Vagina (tissue), 2 donors: ENCODE data around the gene DDX28. TPM values are rescaled to one million over a fixed set of nuclear protein-coding genes. Genes with fewer than 3 reads are reported as not detected.

ENCODE experiments used
- DNase-seq, 2 donors: peaks; one replicate each; pipeline ENCODE4 v3.0.0-alpha.2; 2017; ENCODE audit errors: extremely low spot score in 2 of 2
- H3K27ac ChIP-seq: fragments of 200-600 bp; sonication (generic); one replicate; pipeline ENCODE4 v1.5.1; 2019
- H3K27me3 ChIP-seq: fragments of 200-600 bp; sonication (generic); one replicate; pipeline ENCODE4 v1.5.1; 2019
- H3K36me3 ChIP-seq, 2 donors: fragments of 200-600 bp; sonication (generic); one replicate each; pipeline ENCODE4 v1.5.1; 2017 to 2019
- H3K4me1 ChIP-seq: fragments of 200-600 bp; sonication (generic); one replicate; pipeline ENCODE4 v1.5.1; 2019
- H3K4me3 ChIP-seq, 2 donors: fragments of 200-600 bp; sonication (generic); 1 replicate in 1 of 2; 2 replicates in 1 of 2; pipeline ENCODE4 v1.5.1; 2016 to 2019
- H3K9me3 ChIP-seq: fragments of 200-600 bp; sonication (generic); one replicate; pipeline ENCODE4 v1.5.1; 2019
- POLR2A ChIP-seq, 2 donors: fragments of 450-650 bp; IDR thresholded peaks; one replicate each; pipeline ENCODE4 v1.6.1; 2017; ENCODE audit warnings: antibody characterized with exemption in 2 of 2, mild to moderate bottlenecking in 2 of 2, moderate library complexity in 2 of 2
- POLR2AphosphoS5 ChIP-seq, 2 donors: sonication (generic); formaldehyde crosslinking; IDR thresholded peaks; one replicate each; pipeline ENCODE4 v1.9.0; 2017; ENCODE audit warnings: antibody characterized with exemption in 2 of 2, mild to moderate bottlenecking in 2 of 2, low read depth in 1 of 2; ENCODE audit not compliant: insufficient read depth in 1 of 2
- intact Hi-C: fragments of 100-400 bp; cut with DNase I; formaldehyde crosslinking; loops from one replicate; pipeline ENCODE4 v1.15.1; 2023
- total RNA-seq: library from RNA; depleted of rRNA; stranded (reverse); fragments of >200 nt; gene quantifications from one replicate; pipeline ENCODE4 v1.2.3, GENCODE V29; 2016
- TF ChIP-seq, protein P1 (sequence below), 3 experiments: fragments of 450-650 bp in 2 of 3; fragments of 200-600 bp in 1 of 3; sonication (generic) in 1 of 3; IDR thresholded peaks; one replicate each; pipeline ENCODE4 v1.5.1; 2017 to 2019; ENCODE audit warnings: antibody characterized with exemption in 3 of 3, mild to moderate bottlenecking in 2 of 3, moderate library complexity in 2 of 3

Gene DDX28
- total RNA-seq, 1 donor from 2014 or later = 17.7 TPM

- Histone ChIP-seq H3K4me3 (no peak overlapping the region), H3K36me3 (peaks cover 0 to 9% of the 10 kb centered on the region in 2 donors), H3K27ac (no peak overlapping the region), H3K27me3 (no peaks in the 10 kb centered on the region), H3K4me1 (peaks cover 22% of the 10 kb centered on the region), H3K9me3 (no peaks in the 10 kb centered on the region)
- TF ChIP-seq POLR2A (IDR thresholded peaks at IDR 0.05) = no peak
- TF ChIP-seq, protein P1, sequence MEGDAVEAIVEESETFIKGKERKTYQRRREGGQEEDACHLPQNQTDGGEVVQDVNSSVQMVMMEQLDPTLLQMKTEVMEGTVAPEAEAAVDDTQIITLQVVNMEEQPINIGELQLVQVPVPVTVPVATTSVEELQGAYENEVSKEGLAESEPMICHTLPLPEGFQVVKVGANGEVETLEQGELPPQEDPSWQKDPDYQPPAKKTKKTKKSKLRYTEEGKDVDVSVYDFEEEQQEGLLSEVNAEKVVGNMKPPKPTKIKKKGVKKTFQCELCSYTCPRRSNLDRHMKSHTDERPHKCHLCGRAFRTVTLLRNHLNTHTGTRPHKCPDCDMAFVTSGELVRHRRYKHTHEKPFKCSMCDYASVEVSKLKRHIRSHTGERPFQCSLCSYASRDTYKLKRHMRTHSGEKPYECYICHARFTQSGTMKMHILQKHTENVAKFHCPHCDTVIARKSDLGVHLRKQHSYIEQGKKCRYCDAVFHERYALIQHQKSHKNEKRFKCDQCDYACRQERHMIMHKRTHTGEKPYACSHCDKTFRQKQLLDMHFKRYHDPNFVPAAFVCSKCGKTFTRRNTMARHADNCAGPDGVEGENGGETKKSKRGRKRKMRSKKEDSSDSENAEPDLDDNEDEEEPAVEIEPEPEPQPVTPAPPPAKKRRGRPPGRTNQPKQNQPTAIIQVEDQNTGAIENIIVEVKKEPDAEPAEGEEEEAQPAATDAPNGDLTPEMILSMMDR (IDR thresholded peaks at IDR 0.05) = peak; percentile 35 to 51 (median 47)
- no peak for TF ChIP-seq POLR2AphosphoS5 (IDR thresholded peaks at IDR 0.05; ENCODE audit: insufficient read depth in 1 of 2, low read depth in 1 of 2)
- intact Hi-C loops = no loop called here
- DNase-seq = no peak
Observed at GRCh38 chr16:68064791-68065365, 41.8 kb upstream of the DDX28 start.

- Histone ChIP-seq H3K4me1 (peaks cover 12% of the 10 kb centered on the region), H3K27ac (no peak overlapping the region), H3K27me3 (no peaks in the 10 kb centered on the region), H3K4me3 (no peak overlapping the region), H3K36me3 (peaks cover 0 to 9% of the 10 kb centered on the region in 2 donors), H3K9me3 (no peaks in the 10 kb centered on the region)
- TF ChIP-seq, protein P1 (IDR thresholded peaks at IDR 0.05) = no peak
- TF ChIP-seq POLR2AphosphoS5 (IDR thresholded peaks at IDR 0.05; ENCODE audit: insufficient read depth in 1 of 2, low read depth in 1 of 2) (no peak), POLR2A (IDR thresholded peaks at IDR 0.05) (no peak)
- no peak for DNase-seq
- intact Hi-C loops = no loop called here
Observed at GRCh38 chr16:68062910-68063393, 39.9 kb upstream of the DDX28 start.

- Histone ChIP-seq H3K4me1 (peaks cover 9% of the 10 kb centered on the region), H3K4me3 (no peak overlapping the region), H3K27me3 (no peaks in the 10 kb centered on the region), H3K36me3 (peaks cover 0 to 9% of the 10 kb centered on the region in 2 donors), H3K9me3 (no peaks in the 10 kb centered on the region), H3K27ac (no peak overlapping the region)
- TF ChIP-seq POLR2A (IDR thresholded peaks at IDR 0.05) = no peak
- TF ChIP-seq, protein P1 (IDR thresholded peaks at IDR 0.05) = no peak
- TF ChIP-seq POLR2AphosphoS5 (IDR thresholded peaks at IDR 0.05; ENCODE audit: insufficient read depth in 1 of 2, low read depth in 1 of 2) = no peak
- intact Hi-C loops = no loop called here
- no peak for DNase-seq
Observed at GRCh38 chr16:68061396-68061795, 38.4 kb upstream of the DDX28 start.

DNA sequence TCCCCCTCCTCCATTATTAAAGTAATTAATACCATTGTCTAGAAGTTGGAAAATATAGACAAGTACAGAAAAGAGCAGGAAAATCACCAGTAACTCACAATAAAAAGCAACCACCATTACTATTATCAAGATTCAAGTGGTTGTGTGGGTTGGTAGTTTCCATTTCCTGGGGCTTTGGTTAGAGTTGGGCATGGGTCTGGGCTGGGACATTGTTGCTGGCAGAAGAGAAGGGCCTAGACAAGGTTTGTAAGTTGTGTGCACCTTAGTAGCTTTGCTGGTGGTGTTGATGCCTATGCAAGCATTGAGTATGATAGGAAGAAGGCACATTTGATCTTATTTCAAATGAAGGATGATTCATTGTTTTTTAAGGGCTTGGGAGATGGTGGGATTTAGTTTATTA is 36.8 kb upstream of the DDX28 start:
- peaks cover 0 to 9% of the 10 kb centered on the region in 2 donors for H3K36me3 ChIP-seq
- intact Hi-C loops = no loop called here

GRCh38 chr16:68055395-68055794 is 32.4 kb upstream of the DDX28 start:
- H3K9me3 ChIP-seq = no peaks in the 10 kb centered on the region
- H3K27ac ChIP-seq = no peak overlapping the region
- H3K27me3 ChIP-seq = no peaks in the 10 kb centered on the region
- DNase-seq = no peak
- H3K4me1 ChIP-seq = no peaks in the 10 kb centered on the region
- TF ChIP-seq, protein P1 (IDR thresholded peaks at IDR 0.05) = no peak
- no peak for TF ChIP-seq POLR2AphosphoS5 (IDR thresholded peaks at IDR 0.05; ENCODE audit: insufficient read depth in 1 of 2, low read depth in 1 of 2)
- no peak for TF ChIP-seq POLR2A (IDR thresholded peaks at IDR 0.05)
- intact Hi-C loops = no loop called here
- no peak overlapping the region for H3K4me3 ChIP-seq
- H3K36me3 ChIP-seq = peaks cover 0 to 11% of the 10 kb centered on the region in 2 donors

More for the DNA sequence above, 36.8 kb upstream of the DDX28 start:
- no peak for DNase-seq
- no peak overlapping the region for H3K4me3 ChIP-seq
- no peaks in the 10 kb centered on the region for H3K9me3 ChIP-seq
- no peaks in the 10 kb centered on the region for H3K27me3 ChIP-seq
- no peak overlapping the region for H3K27ac ChIP-seq
- peaks cover 3% of the 10 kb centered on the region for H3K4me1 ChIP-seq
- no peak for TF ChIP-seq POLR2A (IDR thresholded peaks at IDR 0.05)
- TF ChIP-seq, protein P1 (IDR thresholded peaks at IDR 0.05) = no peak
- no peak for TF ChIP-seq POLR2AphosphoS5 (IDR thresholded peaks at IDR 0.05; ENCODE audit: insufficient read depth in 1 of 2, low read depth in 1 of 2)
